GM20000 (cell line): ENCODE data around the gene CXCL16.
"Not testable (repeated sequence)": the region's sequence is repeated elsewhere in the genome, so short reads cannot be mapped to it uniquely, and the experiment has no call there.

ENCODE experiments used
- DNase-seq: peaks from one replicate; pipeline ENCODE4 v3.0.0; 2012; ENCODE audit warnings: low spot score
- TF ChIP-seq, protein P1 (sequence below): IDR thresholded peaks from 2 replicates; pipeline ENCODE4 v1.5.1; 2012; ENCODE audit warnings: mild to moderate bottlenecking, control low read depth; ENCODE audit errors: extremely low read depth, missing control alignments

The CXCL16 gene

DNA sequence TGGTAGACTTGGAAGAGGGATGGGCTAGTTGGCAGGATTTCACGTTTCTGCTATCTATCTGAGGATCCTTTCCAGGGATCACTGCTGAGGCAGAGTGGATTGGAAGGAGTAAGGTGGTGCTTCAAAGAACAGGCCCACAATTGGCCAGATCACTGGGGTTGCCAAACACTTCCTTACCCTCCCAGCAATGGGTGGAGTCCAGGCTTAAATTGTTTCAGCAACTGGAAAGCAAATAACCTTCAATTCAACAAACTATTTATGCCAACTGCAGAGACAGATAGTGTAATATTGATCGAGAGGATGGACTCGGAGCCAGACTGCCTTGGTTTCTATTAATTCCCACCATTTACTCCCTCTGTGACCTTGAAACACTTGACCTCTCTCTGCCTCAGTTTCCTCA lies 27.2 kb downstream of the CXCL16 start:
- TF ChIP-seq, protein P1, sequence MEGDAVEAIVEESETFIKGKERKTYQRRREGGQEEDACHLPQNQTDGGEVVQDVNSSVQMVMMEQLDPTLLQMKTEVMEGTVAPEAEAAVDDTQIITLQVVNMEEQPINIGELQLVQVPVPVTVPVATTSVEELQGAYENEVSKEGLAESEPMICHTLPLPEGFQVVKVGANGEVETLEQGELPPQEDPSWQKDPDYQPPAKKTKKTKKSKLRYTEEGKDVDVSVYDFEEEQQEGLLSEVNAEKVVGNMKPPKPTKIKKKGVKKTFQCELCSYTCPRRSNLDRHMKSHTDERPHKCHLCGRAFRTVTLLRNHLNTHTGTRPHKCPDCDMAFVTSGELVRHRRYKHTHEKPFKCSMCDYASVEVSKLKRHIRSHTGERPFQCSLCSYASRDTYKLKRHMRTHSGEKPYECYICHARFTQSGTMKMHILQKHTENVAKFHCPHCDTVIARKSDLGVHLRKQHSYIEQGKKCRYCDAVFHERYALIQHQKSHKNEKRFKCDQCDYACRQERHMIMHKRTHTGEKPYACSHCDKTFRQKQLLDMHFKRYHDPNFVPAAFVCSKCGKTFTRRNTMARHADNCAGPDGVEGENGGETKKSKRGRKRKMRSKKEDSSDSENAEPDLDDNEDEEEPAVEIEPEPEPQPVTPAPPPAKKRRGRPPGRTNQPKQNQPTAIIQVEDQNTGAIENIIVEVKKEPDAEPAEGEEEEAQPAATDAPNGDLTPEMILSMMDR, result no peak
- DNase-seq, result no peak

DNA sequence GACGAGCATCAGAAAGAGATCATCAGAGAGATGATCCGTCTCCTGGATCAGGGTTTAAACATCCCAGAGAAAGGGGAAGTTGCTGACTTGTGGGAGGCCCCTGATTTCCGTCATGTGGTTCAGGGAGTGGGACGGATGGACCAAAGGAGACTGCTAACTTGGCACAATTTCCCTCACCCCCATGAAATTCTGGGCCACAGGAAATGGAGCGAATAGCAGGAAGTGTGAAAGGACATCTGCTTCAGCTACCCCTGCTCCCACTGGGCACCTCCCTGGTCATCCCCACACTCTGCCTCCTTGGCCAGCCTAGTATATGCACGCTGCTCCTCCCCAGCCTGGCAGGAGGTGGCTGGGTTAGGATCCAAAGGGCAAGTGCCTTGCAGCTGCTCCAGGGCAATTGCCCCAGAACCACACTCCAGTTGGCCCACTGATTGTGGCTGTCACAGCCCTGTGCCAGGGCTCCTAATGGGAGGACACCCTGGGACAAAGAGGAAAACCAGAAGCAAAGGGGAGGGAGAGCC lies 28.0 kb downstream of the CXCL16 start:
- DNase-seq, result no peak
- TF ChIP-seq, protein P1, result no peak

DNA sequence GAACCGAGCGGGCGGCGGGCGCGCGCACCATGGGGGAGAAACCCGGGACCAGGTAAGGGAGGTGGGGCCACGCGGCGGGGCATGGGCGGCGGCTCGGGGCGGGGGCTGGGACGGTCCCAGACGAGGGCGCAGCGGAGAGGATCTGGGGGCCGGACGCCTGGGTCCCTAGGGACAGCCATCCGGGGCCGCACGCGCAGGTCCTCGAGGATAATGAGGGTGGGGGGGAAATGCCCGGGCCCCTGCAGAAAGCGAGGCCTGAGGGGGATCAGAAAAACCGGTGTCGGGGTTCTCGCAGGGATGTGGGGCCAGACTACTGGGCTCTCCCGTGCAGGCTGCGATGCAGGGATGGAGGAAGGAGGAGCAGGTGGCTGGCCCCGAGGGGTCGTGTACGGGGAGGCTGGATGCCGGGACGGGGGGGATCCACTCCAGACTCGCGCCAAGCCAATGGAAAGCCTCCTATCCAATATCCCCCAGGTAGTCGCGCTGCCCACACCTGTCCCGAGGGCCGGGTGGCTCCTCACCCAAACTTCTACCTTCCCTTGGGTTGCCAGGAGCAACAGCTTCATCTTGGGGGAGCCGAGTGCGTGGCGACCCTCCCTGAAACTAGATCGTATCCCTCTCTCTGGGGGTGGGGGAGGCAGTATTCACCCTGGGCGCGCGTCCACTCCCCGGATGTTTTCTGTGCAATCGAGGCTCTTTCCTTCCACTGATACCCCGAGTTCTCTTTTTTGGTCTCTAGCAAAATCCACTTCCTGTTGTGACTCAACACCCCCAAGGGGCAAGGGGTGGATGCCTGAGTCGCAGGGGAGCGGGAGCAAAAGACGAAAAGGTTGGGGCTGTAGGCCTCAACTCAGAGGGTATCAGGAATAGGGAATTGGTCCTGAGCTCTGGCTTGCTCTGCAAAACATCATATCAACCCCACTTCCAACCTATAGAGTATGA lies 28.8 kb downstream of the CXCL16 start:
- peak; percentile 44 for DNase-seq
- TF ChIP-seq, protein P1, result no peak

DNA sequence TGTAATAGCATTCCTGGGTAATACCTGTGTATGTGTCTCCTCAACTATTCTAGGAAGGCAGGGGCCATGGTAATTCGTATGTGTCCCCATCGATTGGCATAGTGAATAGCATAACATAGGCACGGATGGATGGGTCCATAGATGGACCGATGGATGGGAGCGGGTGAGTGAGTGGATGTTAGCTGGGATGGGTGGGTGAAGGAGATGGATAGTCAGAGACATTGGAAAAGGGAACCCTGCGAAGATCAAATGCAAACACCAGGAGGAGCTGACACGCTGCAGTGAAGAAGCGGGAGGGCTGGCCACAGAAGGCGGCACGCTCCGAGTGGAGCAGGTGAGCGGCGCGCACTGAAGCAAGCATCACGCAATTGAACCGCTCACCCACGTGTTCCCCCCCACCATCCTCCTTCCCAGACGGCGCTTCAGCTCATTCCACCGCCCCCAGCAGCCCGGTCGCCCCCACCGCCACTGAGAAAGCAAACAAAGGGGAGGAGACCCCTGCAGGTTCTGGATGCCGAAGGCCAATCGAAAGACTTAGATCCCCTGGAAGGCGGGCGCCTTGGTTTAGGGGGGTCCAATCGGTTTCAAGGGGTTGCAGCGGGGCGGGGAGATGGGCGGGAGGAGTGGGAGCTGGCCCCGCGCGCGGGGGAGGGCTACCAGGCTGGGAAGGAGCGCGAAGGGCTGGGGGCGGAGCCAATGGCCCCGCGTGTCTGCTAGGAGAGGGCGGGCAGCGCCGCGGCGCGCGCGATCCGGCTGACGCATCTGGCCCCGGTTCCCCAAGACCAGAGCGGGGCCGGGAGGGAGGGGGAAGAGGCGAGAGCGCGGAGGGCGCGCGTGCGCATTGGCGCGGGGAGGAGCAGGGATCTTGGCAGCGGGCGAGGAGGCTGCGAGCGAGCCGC lies 29.7 kb downstream of the CXCL16 start, which contains the start of gene ARRB2:
ARRB2 (plus strand) TSS at position 839 of the 899 bp plus-strand sequence. CDS start 90 bp downstream, outside the sequence.
- TF ChIP-seq, protein P1, result peak; percentile 43
- DNase-seq, result peak; percentile 99

DNA sequence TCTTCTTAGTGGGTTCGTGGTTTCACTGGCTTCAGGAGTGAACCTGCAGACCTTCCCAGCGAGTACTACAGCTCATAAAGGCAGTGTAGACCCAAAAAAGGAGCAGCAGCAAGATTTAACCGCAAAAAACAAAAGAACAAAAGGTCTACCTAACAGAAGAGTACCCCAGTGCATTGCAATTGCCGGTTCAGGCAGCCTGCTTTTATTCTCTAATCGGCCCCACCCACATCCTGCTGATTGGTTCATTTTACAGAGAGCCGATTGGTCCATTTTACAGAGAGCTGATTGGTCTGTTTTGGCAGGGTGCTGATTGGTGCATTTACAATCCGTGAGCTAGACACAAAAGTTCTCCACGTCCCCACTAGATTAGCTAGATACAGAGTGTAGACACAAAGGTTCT lies 31.3 kb downstream of the CXCL16 start:
- DNase-seq, result no peak
- TF ChIP-seq, protein P1, result no peak

DNA sequence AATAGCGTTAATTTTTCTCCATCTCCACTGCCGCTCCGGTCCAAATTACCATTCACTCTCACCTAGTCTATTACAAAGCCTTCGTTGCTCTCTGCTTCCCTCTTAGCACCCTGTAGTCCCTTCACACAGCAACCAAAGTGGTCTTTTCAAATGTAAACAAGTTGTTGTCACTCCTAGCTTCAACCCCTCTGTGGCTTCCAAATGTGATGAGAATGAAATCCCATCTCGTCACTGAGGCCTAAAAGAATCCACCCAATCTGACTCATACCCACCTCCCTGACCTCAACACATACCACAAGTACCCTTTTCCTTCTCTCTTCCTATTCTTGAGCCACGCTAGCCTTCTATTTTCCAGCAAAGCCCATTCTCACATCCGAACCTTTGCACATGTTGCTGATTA lies 33.6 kb downstream of the CXCL16 start:
- no peak for DNase-seq
- TF ChIP-seq, protein P1, result no peak

DNA sequence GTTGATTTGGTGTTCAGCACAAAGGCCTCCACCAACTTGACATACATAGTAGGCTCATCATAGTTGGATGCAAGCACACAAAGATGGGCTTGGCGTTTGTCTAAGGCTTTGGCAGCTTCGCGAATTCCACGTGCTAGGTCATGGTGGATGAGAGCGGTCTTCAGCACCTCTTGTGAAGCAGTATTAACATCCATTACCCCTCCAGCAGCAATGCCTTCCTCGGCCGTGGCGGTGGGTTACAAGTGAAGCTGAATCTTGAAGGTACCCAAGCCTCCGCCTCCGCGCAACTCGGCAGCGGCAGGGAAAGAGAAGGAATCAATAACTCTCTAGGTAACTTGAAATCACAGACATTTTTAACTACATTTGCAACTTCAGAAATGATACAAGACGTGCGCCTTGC lies 34.7 kb downstream of the CXCL16 start:
- TF ChIP-seq, protein P1, result no peak

DNA sequence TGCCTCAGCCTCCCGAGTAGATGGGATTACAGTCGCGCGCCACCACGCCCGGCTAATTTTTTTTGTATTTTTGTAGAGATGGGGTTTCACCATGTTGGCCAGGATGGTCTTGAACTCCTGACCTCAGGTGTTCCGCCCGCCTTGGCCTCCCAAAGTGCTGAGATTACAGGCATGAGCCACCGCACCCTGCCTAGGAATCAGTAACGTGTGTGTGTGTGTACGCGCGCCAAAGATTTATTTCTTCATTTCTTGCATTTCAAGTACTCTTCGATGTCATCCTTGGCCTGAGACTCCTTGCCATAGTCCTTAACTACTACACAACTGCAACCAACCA lies 35.2 kb downstream of the CXCL16 start:
- DNase-seq, result not testable (repeated sequence)

More for the DNA sequence above, 34.7 kb downstream of the CXCL16 start:
- DNase-seq, result no peak
